Hepatocyte (in vitro differentiated cells): Measurements from ENCODE around the gene SPON1. TPM values are rescaled to one million over a fixed set of nuclear protein-coding genes. Genes with fewer than 3 reads are reported as not detected.

Experiments used
- DNase-seq: peaks from one replicate; pipeline ENCODE4 v3.0.0-alpha.2; 2016; ENCODE audit warnings: low spot score
- H2AFZ ChIP-seq: fragments of 200-600 bp; sonication (generic); 2 replicates; pipeline ENCODE4 v1.6.0; 2016; ENCODE audit warnings: antibody characterized with exemption, mild to moderate bottlenecking
- H3K27ac ChIP-seq: fragments of 200-600 bp; sonication (generic); 2 replicates; pipeline ENCODE4 v1.5.1; 2016; ENCODE audit warnings: mild to moderate bottlenecking
- H3K27me3 ChIP-seq: fragments of 200-600 bp; sonication (generic); 2 replicates; pipeline ENCODE4 v1.6.1; 2016
- H3K36me3 ChIP-seq: fragments of 200-600 bp; sonication (generic); replicated peaks from 2 replicates; pipeline ENCODE4 v1.5.1; 2016; ENCODE audit warnings: low read depth; ENCODE audit not compliant: insufficient read depth
- H3K4me1 ChIP-seq: fragments of 200-600 bp; sonication (generic); 2 replicates; pipeline ENCODE4 v1.5.1; 2016; ENCODE audit warnings: mild to moderate bottlenecking, moderate library complexity; ENCODE audit not compliant: insufficient read depth
- H3K4me2 ChIP-seq: fragments of 200-600 bp; sonication (generic); 2 replicates; pipeline ENCODE4 v1.6.0; 2016
- H3K4me3 ChIP-seq: fragments of 200-600 bp; sonication (generic); 2 replicates; pipeline ENCODE4 v1.5.1; 2016; ENCODE audit warnings: mild to moderate bottlenecking
- H3K79me2 ChIP-seq: fragments of 200-600 bp; sonication (generic); 2 replicates; pipeline ENCODE4 v1.6.0; 2017; ENCODE audit warnings: mild to moderate bottlenecking
- H3K9me2 ChIP-seq: fragments of 200-600 bp; sonication (generic); replicated peaks from 2 replicates; pipeline ENCODE4 v1.6.0; 2017; ENCODE audit warnings: mild to moderate bottlenecking; ENCODE audit not compliant: insufficient read depth
- H3K9me3 ChIP-seq: fragments of 200-600 bp; sonication (generic); 2 replicates; pipeline ENCODE4 v1.5.1; 2016; ENCODE audit warnings: low read depth, mild to moderate bottlenecking
- H4K20me1 ChIP-seq: fragments of 200-600 bp; sonication (generic); 2 replicates; pipeline ENCODE4 v1.6.0; 2016; ENCODE audit warnings: mild to moderate bottlenecking; ENCODE audit not compliant: insufficient read depth, poor library complexity, severe bottlenecking
- CTCF ChIP-seq: fragments of 200-600 bp; sonication (generic); IDR thresholded peaks from 2 replicates; pipeline ENCODE4 v1.5.1; 2016; ENCODE audit warnings: antibody characterized with exemption, mild to moderate bottlenecking; ENCODE audit not compliant: poor library complexity
- EZH2 ChIP-seq: fragments of 200-600 bp; sonication (generic); IDR thresholded peaks from 2 replicates; pipeline ENCODE4 v1.6.1; 2016; ENCODE audit warnings: antibody characterized with exemption, mild to moderate bottlenecking, borderline replicate concordance
- EZH2phosphoT487 ChIP-seq: fragments of 200-600 bp; sonication (generic); IDR thresholded peaks from one replicate; pipeline ENCODE4 v1.6.1; 2018; ENCODE audit warnings: antibody characterized with exemption, mild to moderate bottlenecking, low read depth, moderate library complexity; ENCODE audit not compliant: unreplicated experiment, severe bottlenecking
- WGBS: methylation state at CpG from one replicate; pipeline ENCODE4 v1.1.6; 2016; ENCODE audit warnings: low lambda C conversion rate; ENCODE audit errors: missing lambda C conversion rate; 5-methylcytosine and 5-hydroxymethylcytosine counted together
- polyA plus RNA-seq: library from polyadenylated mRNA; unstranded; fragments of >200 nt; fragmentation: Nextera tagmentation; extraction: Ambion mirVana; gene quantifications from 2 replicates; pipeline ENCODE4 v1.2.1, GENCODE V29; 2016
- total RNA-seq: library from RNA; depleted of rRNA; stranded (reverse); fragments of >200 nt; gene quantifications from 2 replicates; pipeline ENCODE4 v1.2.3, GENCODE V29; 2014

SPON1 gene
- total and polyA plus RNA-seq, 2 experiments from 2014 or later = 47.8 to 73.1 TPM

- Histone ChIP-seq H4K20me1 (no peaks in the 10 kb centered on the region), H3K9me2 (no peaks in the 10 kb centered on the region), H3K4me1 (no peaks in the 10 kb centered on the region), H3K36me3 (no peaks in the 10 kb centered on the region), H3K4me3 (no peak overlapping the region), H3K4me2 (no peak overlapping the region), H3K9me3 (no peaks in the 10 kb centered on the region), H2AFZ (no peak overlapping the region), H3K79me2 (no peaks in the 10 kb centered on the region), H3K27me3 (no peaks in the 10 kb centered on the region), H3K27ac (no peak overlapping the region)
- no peak for TF ChIP-seq EZH2
- TF ChIP-seq EZH2phosphoT487 = no peak
- TF ChIP-seq CTCF = no peak
- DNase-seq = no peak
- WGBS = 95% methylated on average over 2 of the region's 2 CpGs
These were observed 82.9 kb downstream of the SPON1 start for GRCh38 chr11:14045417-14045816.

GRCh38 chr11:14052198-14052597 lies 89.7 kb downstream of the SPON1 start:
- WGBS = 86% methylated on average over 3 of the region's 3 CpGs
- TF ChIP-seq CTCF (no peak), EZH2 (no peak), EZH2phosphoT487 (no peak)
- H4K20me1 ChIP-seq = no peaks in the 10 kb centered on the region
- no peak overlapping the region for H3K4me2 ChIP-seq
- no peaks in the 10 kb centered on the region for H3K79me2 ChIP-seq
- H3K4me3 ChIP-seq = no peak overlapping the region
- no peaks in the 10 kb centered on the region for H3K4me1 ChIP-seq
- DNase-seq = no peak
- no peaks in the 10 kb centered on the region for H3K27me3 ChIP-seq
- no peaks in the 10 kb centered on the region for H3K36me3 ChIP-seq
- no peaks in the 10 kb centered on the region for H3K9me3 ChIP-seq
- no peak overlapping the region for H2AFZ ChIP-seq
- H3K27ac ChIP-seq = no peak overlapping the region
- H3K9me2 ChIP-seq = no peaks in the 10 kb centered on the region

GRCh38 chr11:14054116-14055107 lies 91.9 kb downstream of the SPON1 start:
- no peaks in the 10 kb centered on the region for H3K27me3 ChIP-seq
- no peak overlapping the region for H3K4me2 ChIP-seq
- no peak for TF ChIP-seq EZH2
- no peak for TF ChIP-seq EZH2phosphoT487
- TF ChIP-seq CTCF = no peak
- whole genome bisulfite sequencing = 73% methylated on average over 12 of the region's 12 CpGs
- H4K20me1 ChIP-seq = no peaks in the 10 kb centered on the region
- no peaks in the 10 kb centered on the region for H3K9me3 ChIP-seq
- no peak for DNase-seq
- H3K4me3 ChIP-seq = no peak overlapping the region
- no peaks in the 10 kb centered on the region for H3K4me1 ChIP-seq
- H2AFZ ChIP-seq = no peak overlapping the region
- peak overlapping the region; percentile 8 for H3K27ac ChIP-seq
- no peaks in the 10 kb centered on the region for H3K79me2 ChIP-seq
- no peaks in the 10 kb centered on the region for H3K9me2 ChIP-seq
- no peaks in the 10 kb centered on the region for H3K36me3 ChIP-seq
